Mesodermal cell (in vitro differentiated cells): ENCODE data around the gene CEBPG.

Experiments used
- H3K27ac ChIP-seq: 2 replicates; pipeline ENCODE4 v1.7.0; 2013; ENCODE audit warnings: mild to moderate bottlenecking, low read depth, low read length, moderate library complexity; ENCODE audit not compliant: severe bottlenecking
- H3K36me3 ChIP-seq: 2 replicates; pipeline ENCODE4 v1.7.1; 2013; ENCODE audit warnings: mild to moderate bottlenecking, low read length, moderate library complexity; ENCODE audit not compliant: control insufficient read depth, insufficient read depth
- H3K4me1 ChIP-seq: one replicate; pipeline ENCODE4 v1.7.1; 2013; ENCODE audit warnings: mild to moderate bottlenecking, low read length; ENCODE audit not compliant: insufficient read depth, control insufficient read depth, poor library complexity, severe bottlenecking
- H3K4me3 ChIP-seq: 2 replicates; pipeline ENCODE4 v1.7.0; 2013; ENCODE audit warnings: low read length, control low read depth, mild to moderate bottlenecking; ENCODE audit not compliant: insufficient read depth, poor library complexity, severe bottlenecking; ENCODE audit errors: extremely low read depth
- H3K9me3 ChIP-seq: 2 replicates; pipeline ENCODE4 v1.7.1; 2013; ENCODE audit warnings: mild to moderate bottlenecking, low read length, moderate library complexity; ENCODE audit not compliant: control insufficient read depth
- WGBS, 2 experiments: methylation state at CpG; one replicate each; pipeline ENCODE4 v1.1.5; 2013; ENCODE audit warnings: missing lambda C conversion rate in 2 of 2; ENCODE audit not compliant: insufficient coverage in 2 of 2; 5-methylcytosine and 5-hydroxymethylcytosine counted together

CEBPG gene

GRCh38 chr19:33416307-33417215 is 43.1 kb downstream of the CEBPG start:
- Histone ChIP-seq H3K27ac (no peak overlapping the region), H3K36me3 (no peaks in the 10 kb centered on the region), H3K4me3 (no peak overlapping the region), H3K4me1 (peaks cover 2% of the 10 kb centered on the region), H3K9me3 (no peaks in the 10 kb centered on the region)
- WGBS, 2 experiments, result 61% methylated on average over 20 of the region's 27 CpGs

- Histone ChIP-seq H3K9me3 (no peaks in the 10 kb centered on the region), H3K4me3 (no peak overlapping the region), H3K27ac (no peak overlapping the region), H3K4me1 (peaks cover 2% of the 10 kb centered on the region), H3K36me3 (no peaks in the 10 kb centered on the region)
- WGBS, 2 experiments, result 89 to 92% methylated on average over 14 of the region's 14 CpGs
These were observed 44.2 kb downstream of the CEBPG start for GRCh38 chr19:33417751-33418150.

GRCh38 chr19:33418461-33418860 is 45.0 kb downstream of the CEBPG start:
- Histone ChIP-seq H3K9me3 (no peaks in the 10 kb centered on the region), H3K4me1 (peaks cover 2% of the 10 kb centered on the region), H3K4me3 (no peak overlapping the region), H3K36me3 (no peaks in the 10 kb centered on the region), H3K27ac (no peak overlapping the region)
- WGBS, 2 experiments, result 85 to 89% methylated on average over 12 of the region's 12 CpGs

- Histone ChIP-seq H3K27ac (no peak overlapping the region), H3K9me3 (no peaks in the 10 kb centered on the region), H3K4me3 (no peak overlapping the region), H3K4me1 (peaks cover 2% of the 10 kb centered on the region), H3K36me3 (no peaks in the 10 kb centered on the region)
- 88% methylated on average over 19 to 20 of the region's 20 CpGs for WGBS, 2 experiments
These were observed 45.6 kb downstream of the CEBPG start for GRCh38 chr19:33418871-33419787.

GRCh38 chr19:33419788-33420130 is 46.2 kb downstream of the CEBPG start:
- H3K36me3 ChIP-seq, result no peaks in the 10 kb centered on the region
- no peak overlapping the region for H3K4me3 ChIP-seq
- peaks cover 2% of the 10 kb centered on the region for H3K4me1 ChIP-seq
- H3K9me3 ChIP-seq, result no peaks in the 10 kb centered on the region
- H3K27ac ChIP-seq, result no peak overlapping the region
- 24 to 26% methylated on average over 6 of the region's 6 CpGs for WGBS, 2 experiments

GRCh38 chr19:33420821-33421220 is 47.3 kb downstream of the CEBPG start:
- no peaks in the 10 kb centered on the region for H3K9me3 ChIP-seq
- no peak overlapping the region for H3K27ac ChIP-seq
- H3K36me3 ChIP-seq, result no peaks in the 10 kb centered on the region
- H3K4me1 ChIP-seq, result peaks cover 2% of the 10 kb centered on the region
- 94 to 95% methylated on average over 8 to 9 of the region's 9 CpGs for WGBS, 2 experiments
- no peak overlapping the region for H3K4me3 ChIP-seq

- Histone ChIP-seq H3K36me3 (no peaks in the 10 kb centered on the region), H3K27ac (no peak overlapping the region), H3K4me1 (peaks cover 2% of the 10 kb centered on the region), H3K4me3 (no peak overlapping the region), H3K9me3 (no peaks in the 10 kb centered on the region)
- WGBS, 2 experiments, result 96 to 100% methylated on average over 5 of the region's 7 CpGs
These were observed 47.9 kb downstream of the CEBPG start for GRCh38 chr19:33421368-33421767.

GRCh38 chr19:33422369-33423180 is 49.1 kb downstream of the CEBPG start:
- Histone ChIP-seq H3K4me1 (no peaks in the 10 kb centered on the region), H3K4me3 (no peak overlapping the region), H3K27ac (no peak overlapping the region), H3K36me3 (no peaks in the 10 kb centered on the region), H3K9me3 (no peaks in the 10 kb centered on the region)
- 90 to 92% methylated on average over 3 of the region's 3 CpGs for WGBS, 2 experiments

GRCh38 chr19:33424181-33424580 is 50.7 kb downstream of the CEBPG start:
- WGBS, 2 experiments, result 80 to 89% methylated on average over 6 to 7 of the region's 8 CpGs
- H3K27ac ChIP-seq, result no peak overlapping the region
- H3K4me1 ChIP-seq, result no peaks in the 10 kb centered on the region
- no peaks in the 10 kb centered on the region for H3K36me3 ChIP-seq
- H3K4me3 ChIP-seq, result no peak overlapping the region
- H3K9me3 ChIP-seq, result no peaks in the 10 kb centered on the region

- WGBS, 2 experiments, result 95% methylated on average over 21 of the region's 24 CpGs
- Histone ChIP-seq H3K4me1 (no peaks in the 10 kb centered on the region), H3K4me3 (no peak overlapping the region), H3K36me3 (no peaks in the 10 kb centered on the region), H3K27ac (no peak overlapping the region), H3K9me3 (no peaks in the 10 kb centered on the region)
These were observed 53.3 kb downstream of the CEBPG start for GRCh38 chr19:33426621-33427361.
